K562 (cell line): ENCODE results near the gene HSD17B2. TPM values are rescaled to one million over a fixed set of nuclear protein-coding genes. Genes with fewer than 3 reads are reported as not detected.

Source experiments
- ATAC-seq: fragments of 200-7000 bp; cut with Tn5 transposase; 3 replicates; pipeline ENCODE4 v1.9.1; 2020; ENCODE audit warnings: moderate library complexity
- BruUV-seq: library from RNA; stranded (reverse); fragments of 400-500 nt; replicated peaks from 2 replicates; lab custom pipeline; 2021; lab: Mats Ljungman, UMichigan
- CTCF ChIA-PET: fragments of 300-600 bp; formaldehyde crosslinking; extraction: SDS; loops from one replicate; lab custom pipeline; 2021; ENCODE audit warnings: low intra/inter-chr PET ratio; lab: Yijun Ruan, JAX
- POLR2A ChIA-PET: fragments of 300-600, 350-650 bp; sonication (Branson Sonifier 250); formaldehyde crosslinking; extraction: SDS; loops from one replicate; lab custom pipeline; 2021; ENCODE audit warnings: antibody characterized with exemption, inconsistent platforms; lab: Yijun Ruan, JAX
- DNase-seq, 4 experiments: peaks; one replicate each; pipeline versions ENCODE4 v3.0.0 to v3.0.0-alpha.2; 2011 to 2018; ENCODE audit warnings: low spot score in 3 of 4, mixed read lengths in 3 of 4; ENCODE audit errors: extremely low read depth in 1 of 4
- FAIRE-seq: peaks from 2 replicates; lab custom pipeline; 2011; peaks lifted over from hg19 to GRCh38; lab: Jason Lieb, UNC
- H2AFZ ChIP-seq: 2 replicates; pipeline ENCODE4 v1.6.0; 2011; ENCODE audit warnings: low read depth, low read length, control low read depth, inconsistent platforms
- H3K27ac ChIP-seq: fragments of 200-600 bp; 3 replicates; pipeline ENCODE4 v1.8.0; 2011; ENCODE audit warnings: low read depth, mild to moderate bottlenecking, control low read depth, inconsistent platforms, low read length, moderate library complexity, mixed read lengths; ENCODE audit errors: extremely low read depth
- H3K27me3 ChIP-seq, 2 experiments: fragments of 300-600 bp in 1 of 2; 2 replicates in 1 of 2; 3 replicates in 1 of 2; pipeline versions ENCODE4 v1.6.0 to v1.8.0; 2011; ENCODE audit warnings: inconsistent platforms in 2 of 2, low read length in 2 of 2, mild to moderate bottlenecking in 1 of 2, mixed read lengths in 1 of 2, moderate library complexity in 1 of 2; ENCODE audit not compliant: control insufficient read depth in 2 of 2, insufficient read depth in 2 of 2
- H3K36me3 ChIP-seq: fragments of 300-600 bp; 3 replicates; pipeline ENCODE4 v1.8.0; 2011; ENCODE audit warnings: mild to moderate bottlenecking, low read length, inconsistent platforms; ENCODE audit not compliant: control insufficient read depth, insufficient read depth
- H3K4me1 ChIP-seq, 2 experiments: fragments of 200-600 bp in 1 of 2; replicated peaks in 1 of 2; 2 replicates in 1 of 2; 3 replicates in 1 of 2; pipeline versions ENCODE4 v1.5.1 to v1.8.0; 2011; ENCODE audit warnings: inconsistent platforms in 2 of 2, low read length in 2 of 2, mild to moderate bottlenecking in 1 of 2, mixed read lengths in 1 of 2, moderate library complexity in 1 of 2; ENCODE audit not compliant: control insufficient read depth in 2 of 2, insufficient read depth in 2 of 2
- H3K4me2 ChIP-seq: 2 replicates; pipeline ENCODE4 v1.6.1; 2011; ENCODE audit warnings: low read length, control low read depth, inconsistent platforms, mixed read lengths; ENCODE audit not compliant: insufficient read depth
- H3K4me3 ChIP-seq: fragments of 200-600 bp; sonication (generic), shearing (Covaris generic); 2 replicates; pipeline ENCODE4 v1.5.1; 2016; ENCODE audit warnings: control low read depth, inconsistent platforms
- H3K79me2 ChIP-seq: fragments of 200-600 bp; 3 replicates; pipeline ENCODE4 v1.8.0; 2011; ENCODE audit warnings: low read length, inconsistent platforms; ENCODE audit not compliant: control insufficient read depth, insufficient read depth
- H3K9ac ChIP-seq, 2 experiments: 2 replicates each; pipeline versions ENCODE4 v1.6.0 to v1.6.1; 2011; ENCODE audit warnings: low read depth in 2 of 2, low read length in 2 of 2, control low read depth in 1 of 2, inconsistent platforms in 1 of 2, mild to moderate bottlenecking in 1 of 2, mixed read lengths in 1 of 2; ENCODE audit not compliant: insufficient read depth in 1 of 2
- H3K9me1 ChIP-seq: one replicate; pipeline ENCODE4 v1.6.0; 2011; ENCODE audit warnings: inconsistent platforms, mild to moderate bottlenecking, low read length, moderate library complexity; ENCODE audit not compliant: control insufficient read depth, insufficient read depth
- H3K9me3 ChIP-seq: replicated peaks from 2 replicates; pipeline ENCODE4 v1.5.1; 2011; ENCODE audit warnings: low read depth, low read length, inconsistent platforms; ENCODE audit not compliant: control insufficient read depth, insufficient read depth
- H4K20me1 ChIP-seq: replicated peaks from 2 replicates; pipeline ENCODE4 v1.6.1; 2011; ENCODE audit warnings: low read length, inconsistent platforms, mixed read lengths; ENCODE audit not compliant: control insufficient read depth, insufficient read depth
- CHD2 ChIP-seq: IDR thresholded peaks from 2 replicates; pipeline ENCODE4 v1.6.1; 2011; ENCODE audit warnings: low read depth, low read length
- CREB3 ChIP-seq: fragments of 450-650 bp; conservative IDR thresholded peaks from 2 replicates; pipeline ENCODE4 v1.6.1; 2016; ENCODE audit warnings: missing genetic modification characterization, low read depth, mild to moderate bottlenecking, missing compliant biosample characterization, moderate library complexity
- CXXC5 ChIP-seq: fragments of 250-450 bp; sonication (Bioruptor Pico); IDR thresholded peaks from 2 replicates; pipeline ENCODE4 v1.8.0; 2022; ENCODE audit warnings: inconsistent platforms, mild to moderate bottlenecking, moderate library complexity
- HNRNPLL ChIP-seq: fragments of 200-400 bp; formaldehyde crosslinking; IDR thresholded peaks from 2 replicates; pipeline ENCODE4 v1.6.1; 2017; ENCODE audit warnings: low read length, low read depth, mild to moderate bottlenecking; ENCODE audit not compliant: poor library complexity, severe bottlenecking
- KDM1A ChIP-seq, 2 experiments: fragments of 450-650 bp; IDR thresholded peaks; 2 replicates each; pipeline ENCODE4 v1.6.1; 2016; ENCODE audit warnings: mild to moderate bottlenecking in 2 of 2
- POLR2AphosphoS5 ChIP-seq: IDR thresholded peaks from 2 replicates; pipeline ENCODE4 v1.6.1; 2011; ENCODE audit warnings: mild to moderate bottlenecking, low read depth, low read length, moderate library complexity; ENCODE audit not compliant: control insufficient read depth, insufficient read depth
- ZBTB1 ChIP-seq: sonication (generic); formaldehyde crosslinking; IDR thresholded peaks from 2 replicates; pipeline ENCODE4 v1.8.1; 2023; ENCODE audit warnings: missing genetic modification reagents, low read depth, mild to moderate bottlenecking, borderline replicate concordance
- WGBS: fragments of 100-300 bp; shearing (Covaris generic); methylation state at CpG from one replicate; pipeline ENCODE4 v1.1.6; 2016; ENCODE audit warnings: low coverage, mixed read lengths; ENCODE audit not compliant: insufficient coverage; ENCODE audit errors: missing lambda C conversion rate; 5-methylcytosine and 5-hydroxymethylcytosine counted together
- in situ Hi-C: fragments of 300-500 bp; cut with MboI; formaldehyde crosslinking; loops from 4 replicates; pipeline ENCODE4 v1.15.0; 2018; ENCODE audit warnings: inconsistent platforms, mixed read lengths
- intact Hi-C: fragments of 100-400 bp; cut with micrococcal nuclease; formaldehyde crosslinking; loops from 2 replicates; pipeline ENCODE4 v1.14.2; 2022
- polyA plus RNA-seq, 8 experiments: library from polyadenylated mRNA; depleted of rRNA in 4 of 8; stranded (reverse) in 5 of 8; unstranded in 3 of 8; fragments of >200 nt; fragmentation: Nextera tagmentation in 2 of 8; fragmentation: Illumina TruSeq in 1 of 8; extraction: Ambion mirVana in 2 of 8; extraction: Trizol in 1 of 8; gene quantifications; 2 replicates each; pipeline versions ENCODE4 v1.2.1 to v1.2.3, GENCODE V29; 2011 to 2014; ENCODE audit warnings: inconsistent platforms in 1 of 8, missing spikeins in 1 of 8
- total RNA-seq, 7 experiments: library from RNA; depleted of rRNA in 6 of 7; stranded (reverse); fragments of >200 nt in 6 of 7; fragmentation: Illumina TruSeq in 2 of 7; extraction: Trizol in 2 of 7; gene quantifications; 2 replicates each; pipeline versions ENCODE4 v1.2.1 to v1.2.3, GENCODE V29; 2011 to 2021; ENCODE audit warnings: low replicate concordance in 1 of 7
- TF ChIP-seq, protein P1 (sequence below): fragments of 450-650 bp; IDR thresholded peaks from 2 replicates; pipeline ENCODE4 v1.6.1; 2016; ENCODE audit warnings: missing biosample characterization, missing genetic modification characterization

HSD17B2 gene
- total and polyA plus RNA-seq, 9 of the 15 experiments (the other 6 are each of a cell fraction or from before 2014, with no cell fraction given): not detected

DNA sequence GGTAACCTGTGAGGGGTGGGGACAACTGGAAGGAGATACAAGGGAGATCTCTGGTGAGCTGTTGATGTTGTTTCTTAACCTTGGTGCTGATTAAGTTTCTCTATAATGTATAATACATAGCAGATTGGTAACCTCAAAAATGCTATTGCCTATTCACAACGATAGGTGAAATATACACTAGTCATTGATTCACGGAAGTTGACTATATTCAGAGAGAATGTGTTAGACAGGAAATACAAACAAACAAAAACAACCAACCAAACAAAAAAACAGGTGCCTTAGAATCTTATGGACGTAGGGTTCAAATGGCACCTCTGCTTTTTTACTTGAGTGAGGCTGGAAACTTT, 21.5 kb downstream of the HSD17B2 start (continued):
- TF ChIP-seq HNRNPLL (no peak), KDM1A (IDR thresholded peaks at IDR 0.05) (no peak), CREB3 (tag) (no peak), POLR2AphosphoS5 (no peak), CXXC5 (no peak)
- TF ChIP-seq, protein P1, sequence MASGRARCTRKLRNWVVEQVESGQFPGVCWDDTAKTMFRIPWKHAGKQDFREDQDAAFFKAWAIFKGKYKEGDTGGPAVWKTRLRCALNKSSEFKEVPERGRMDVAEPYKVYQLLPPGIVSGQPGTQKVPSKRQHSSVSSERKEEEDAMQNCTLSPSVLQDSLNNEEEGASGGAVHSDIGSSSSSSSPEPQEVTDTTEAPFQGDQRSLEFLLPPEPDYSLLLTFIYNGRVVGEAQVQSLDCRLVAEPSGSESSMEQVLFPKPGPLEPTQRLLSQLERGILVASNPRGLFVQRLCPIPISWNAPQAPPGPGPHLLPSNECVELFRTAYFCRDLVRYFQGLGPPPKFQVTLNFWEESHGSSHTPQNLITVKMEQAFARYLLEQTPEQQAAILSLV: no peak

- CTCF ChIA-PET: no interaction called here
Observed at GRCh38 chr16:82059161-82059982, 24.3 kb downstream of the HSD17B2 start.

More at GRCh38 chr16:82059161-82059982, 24.3 kb downstream of the HSD17B2 start:
- FAIRE-seq (no peak), ATAC-seq (no peak), DNase-seq (no peak)
- no peaks in the 10 kb centered on the region for H3K36me3 ChIP-seq
- in situ Hi-C loops: no loop called here
- H3K27me3 ChIP-seq: peaks cover 5 to 13% of the 10 kb centered on the region in 2 experiments; a peak in 3 of 5 replicates
- WGBS: 0% methylated on average over 8 of the region's 8 CpGs
- no TSS peak for BruUV-seq
- no peak overlapping the region for H3K4me2 ChIP-seq
- no peak overlapping the region for H3K4me3 ChIP-seq
- H4K20me1 ChIP-seq: no peaks in the 10 kb centered on the region
- H2AFZ ChIP-seq: no peak overlapping the region
- H3K9me3 ChIP-seq: no peaks in the 10 kb centered on the region
- no peak overlapping the region for H3K27ac ChIP-seq
- no peaks in the 10 kb centered on the region for H3K79me2 ChIP-seq
- no peaks in the 10 kb centered on the region for H3K4me1 ChIP-seq
- POLR2A ChIA-PET: interaction anchor here (0.5 to 1.3 kb wide), 2 partner anchors 23 kb away, joined by 3 read pairs; no protein-coding TSS in a partner anchor
- no peak overlapping the region for H3K9ac ChIP-seq
- no peaks in the 10 kb centered on the region for H3K9me1 ChIP-seq
- TF ChIP-seq CXXC5: no peak
- TF ChIP-seq ZBTB1: no peak
- TF ChIP-seq CHD2: no peak
- intact Hi-C loops: no loop called here
